SK-N-SH (cell line): ENCODE data around the gene SFMBT2. TPM values are rescaled to one million over a fixed set of nuclear protein-coding genes. Genes with fewer than 3 reads are reported as not detected.

Experiments
- CTCF ChIA-PET: fragments of 300-600, 350-600 bp; formaldehyde crosslinking; extraction: SDS; loops from one replicate; lab custom pipeline; 2021; lab: Yijun Ruan, JAX
- POLR2A ChIA-PET: fragments of 350-600 bp; sonication (Branson Sonifier 250); formaldehyde crosslinking; extraction: SDS; loops from one replicate; lab custom pipeline; 2020; ENCODE audit warnings: antibody characterized with exemption, inconsistent platforms; lab: Yijun Ruan, JAX
- DNase-seq: peaks from one replicate; pipeline ENCODE4 v3.0.0; 2012
- H2AFZ ChIP-seq: fragments of 200-600 bp; sonication (generic); 2 replicates; pipeline ENCODE4 v1.8.1; 2016; ENCODE audit warnings: antibody characterized with exemption, mild to moderate bottlenecking, low read depth
- H3F3A ChIP-seq: fragments of 200-600 bp; sonication (generic); replicated peaks from 2 replicates; pipeline ENCODE3; 2016; ENCODE audit warnings: antibody characterized with exemption, mild to moderate bottlenecking; ENCODE audit not compliant: insufficient read depth
- H3K27ac ChIP-seq, 2 experiments: fragments of 200-500 bp in 1 of 2; fragments of 200-600 bp in 1 of 2; sonication (Bioruptor generic) in 1 of 2; sonication (generic), shearing (Covaris generic) in 1 of 2; 2 replicates each; pipeline versions ENCODE4 v1.5.1 to v1.6.1; 2014 to 2016; ENCODE audit warnings: low read depth in 2 of 2, inconsistent platforms in 1 of 2, low read length in 1 of 2, mild to moderate bottlenecking in 1 of 2, mixed read lengths in 1 of 2
- H3K27me3 ChIP-seq: fragments of 200-600 bp; sonication (generic), shearing (Covaris generic); 2 replicates; pipeline ENCODE4 v1.6.1; 2016; ENCODE audit warnings: mixed run types; ENCODE audit not compliant: insufficient read depth
- H3K36me3 ChIP-seq, 2 experiments: fragments of 200-500 bp in 1 of 2; fragments of 200-600 bp in 1 of 2; sonication (Bioruptor generic) in 1 of 2; sonication (generic) in 1 of 2; replicated peaks in 1 of 2; 2 replicates each; pipeline versions ENCODE3 to v1.5.1; 2014 to 2016; ENCODE audit warnings: low read length in 1 of 2, mild to moderate bottlenecking in 1 of 2; ENCODE audit not compliant: insufficient read depth in 2 of 2, control insufficient read depth in 1 of 2
- H3K4me1 ChIP-seq, 2 experiments: fragments of 200-500 bp in 1 of 2; fragments of 200-600 bp in 1 of 2; sonication (Bioruptor generic) in 1 of 2; sonication (generic), shearing (Covaris generic) in 1 of 2; 2 replicates each; pipeline versions ENCODE4 v1.5.1 to v1.6.1; 2014 to 2016; ENCODE audit warnings: low read depth in 1 of 2, low read length in 1 of 2, mixed run types in 1 of 2; ENCODE audit not compliant: insufficient read depth in 2 of 2, control insufficient read depth in 1 of 2
- H3K4me2 ChIP-seq: fragments of 200-600 bp; sonication (generic), shearing (Covaris generic); 2 replicates; pipeline ENCODE4 v1.6.1; 2017; ENCODE audit warnings: mixed run types
- H3K4me3 ChIP-seq, 2 experiments: fragments of 200-500 bp in 1 of 2; fragments of 200-600 bp in 1 of 2; sonication (Bioruptor generic) in 1 of 2; sonication (generic), shearing (Covaris generic) in 1 of 2; 2 replicates each; pipeline versions ENCODE4 v1.5.1 to v1.8.1; 2014 to 2016; ENCODE audit warnings: low read depth in 2 of 2, inconsistent platforms in 1 of 2, low read length in 1 of 2, mild to moderate bottlenecking in 1 of 2, mixed read lengths in 1 of 2, moderate library complexity in 1 of 2
- H3K79me2 ChIP-seq: fragments of 200-600 bp; sonication (generic); 2 replicates; pipeline ENCODE4 v1.8.1; 2017; ENCODE audit warnings: mild to moderate bottlenecking; ENCODE audit not compliant: insufficient read depth
- H3K9ac ChIP-seq: fragments of 200-600 bp; sonication (generic); 2 replicates; pipeline ENCODE4 v1.6.1; 2017; ENCODE audit warnings: mixed run types
- H3K9me2 ChIP-seq: fragments of 200-600 bp; sonication (generic); 2 replicates; pipeline ENCODE4 v1.6.1; 2017; ENCODE audit warnings: mixed run types
- H3K9me3 ChIP-seq: fragments of 200-600 bp; sonication (generic); 2 replicates; pipeline ENCODE4 v1.6.1; 2017; ENCODE audit warnings: mixed run types, mild to moderate bottlenecking, moderate library complexity
- H4K20me1 ChIP-seq: fragments of 200-600 bp; sonication (generic); 2 replicates; pipeline ENCODE4 v1.6.1; 2017; ENCODE audit warnings: mild to moderate bottlenecking, mixed run types; ENCODE audit not compliant: insufficient read depth
- CHD2 ChIP-seq: fragments of 150-350 bp; IDR thresholded peaks from 2 replicates; pipeline ENCODE4 v1.6.1; 2018; ENCODE audit warnings: low read length; ENCODE audit not compliant: partially characterized antibody
- EP300 ChIP-seq, 2 experiments: IDR thresholded peaks; 2 replicates each; pipeline versions ENCODE4 v1.4.0 to v1.6.1; 2012; ENCODE audit warnings: borderline replicate concordance in 1 of 2, low read depth in 1 of 2, low read length in 1 of 2
- EZH2phosphoT487 ChIP-seq: fragments of 200-600 bp; sonication (generic); IDR thresholded peaks from 2 replicates; pipeline ENCODE4 v1.6.1; 2017; ENCODE audit warnings: low read depth, mixed run types, mild to moderate bottlenecking, antibody characterized with exemption, moderate library complexity, borderline replicate concordance
- FOSL2 ChIP-seq: IDR thresholded peaks from 2 replicates; pipeline ENCODE4 v1.4.0; 2012; ENCODE audit warnings: low read depth, mild to moderate bottlenecking, moderate library complexity, borderline replicate concordance
- FOXJ3 ChIP-seq: sonication (generic); formaldehyde crosslinking; IDR thresholded peaks from 2 replicates; pipeline ENCODE4 v1.5.1; 2020; ENCODE audit warnings: mild to moderate bottlenecking, missing genetic modification reagents
- FOXM1 ChIP-seq: IDR thresholded peaks from 2 replicates; pipeline ENCODE4 v1.4.0; 2012; ENCODE audit warnings: low read depth, mild to moderate bottlenecking
- GATA2 ChIP-seq: sonication (generic); formaldehyde crosslinking; IDR thresholded peaks from 2 replicates; pipeline ENCODE4 v1.5.0; 2020; ENCODE audit warnings: mild to moderate bottlenecking, missing genetic modification reagents
- MEF2A ChIP-seq: IDR thresholded peaks from 2 replicates; pipeline ENCODE4 v1.4.0; 2012; ENCODE audit warnings: low read depth, borderline replicate concordance
- MXI1 ChIP-seq: IDR thresholded peaks from 2 replicates; pipeline ENCODE4 v1.6.1; 2012; ENCODE audit warnings: mild to moderate bottlenecking, low read depth, low read length, improper control_type of control experiment
- RCOR1 ChIP-seq: fragments of 150-350 bp; IDR thresholded peaks from 2 replicates; pipeline ENCODE4 v1.6.1; 2017; ENCODE audit warnings: antibody characterized with exemption, low read length
- RFX5 ChIP-seq: IDR thresholded peaks from 2 replicates; pipeline ENCODE4 v1.6.1; 2012; ENCODE audit warnings: mild to moderate bottlenecking, improper control_type of control experiment, low read length
- RXRA ChIP-seq: IDR thresholded peaks from 2 replicates; pipeline ENCODE4 v1.4.0; 2012; ENCODE audit warnings: low read depth, mild to moderate bottlenecking, borderline replicate concordance
- TAF1 ChIP-seq: IDR thresholded peaks from 2 replicates; pipeline ENCODE4 v1.6.1; 2012; ENCODE audit warnings: low read depth, mild to moderate bottlenecking, low read length, moderate library complexity, borderline replicate concordance
- TCF12 ChIP-seq: IDR thresholded peaks from 2 replicates; pipeline ENCODE4 v1.4.0; 2012
- WGBS: methylation state at CpG from one replicate; pipeline ENCODE4 v1.1.6; 2017; ENCODE audit warnings: low lambda C conversion rate; 5-methylcytosine and 5-hydroxymethylcytosine counted together
- polyA plus RNA-seq, 3 experiments: library from polyadenylated mRNA; depleted of rRNA; stranded (reverse); fragments of >200 nt; gene quantifications; 2 replicates each; pipeline ENCODE4 v1.2.3, GENCODE V29; 2012
- TF ChIP-seq, protein P1 (sequence below): IDR thresholded peaks from 2 replicates; pipeline ENCODE4 v1.4.0; 2012; ENCODE audit warnings: low read depth, borderline replicate concordance
- TF ChIP-seq, protein P2 (sequence below): IDR thresholded peaks from 2 replicates; pipeline ENCODE4 v1.6.1; 2012; ENCODE audit warnings: mild to moderate bottlenecking, low read depth, low read length, moderate library complexity
- TF ChIP-seq, protein P3 (sequence below): IDR thresholded peaks from 2 replicates; pipeline ENCODE4 v1.4.0; 2012; ENCODE audit warnings: low read depth
- TF ChIP-seq, protein P4 (sequence below): fragments of 150-350 bp; IDR thresholded peaks from 2 replicates; pipeline ENCODE4 v1.6.1; 2016; ENCODE audit warnings: mild to moderate bottlenecking, low read depth, low read length
- TF ChIP-seq, protein P5 (sequence below): fragments of 200-600 bp; sonication (generic); IDR thresholded peaks from 2 replicates; pipeline ENCODE4 v1.6.1; 2017; ENCODE audit warnings: antibody characterized with exemption, mild to moderate bottlenecking, moderate library complexity
- TF ChIP-seq, protein P6 (sequence below): fragments of 150-350 bp; IDR thresholded peaks from 2 replicates; pipeline ENCODE4 v1.6.1; 2017; ENCODE audit warnings: antibody characterized with exemption, low read length, low read depth, borderline replicate concordance

The SFMBT2 gene
- polyA plus RNA-seq, 1 of the 3 experiments (the other 2 are of a cell fraction) = 0.20 TPM

DNA sequence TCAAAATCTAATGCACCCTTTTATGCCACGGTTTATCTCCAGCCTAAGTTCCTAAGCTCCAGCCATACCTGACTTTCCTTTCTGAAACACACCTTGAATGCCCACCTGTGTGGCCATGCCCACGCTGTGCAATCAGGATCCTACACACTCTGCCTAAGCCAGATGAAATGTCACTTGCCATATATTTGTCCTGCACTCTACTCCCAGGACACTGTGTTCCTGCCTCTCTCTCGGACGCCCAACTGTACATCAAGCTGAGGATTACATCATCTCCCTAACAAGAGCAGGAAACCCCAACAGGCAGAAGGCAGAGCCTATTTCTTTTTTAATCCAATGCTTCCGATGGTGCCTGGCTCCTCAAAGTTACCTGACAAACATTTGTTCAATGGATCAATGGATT lies 214.6 kb downstream of the SFMBT2 start (continued):
- TF ChIP-seq, protein P1, sequence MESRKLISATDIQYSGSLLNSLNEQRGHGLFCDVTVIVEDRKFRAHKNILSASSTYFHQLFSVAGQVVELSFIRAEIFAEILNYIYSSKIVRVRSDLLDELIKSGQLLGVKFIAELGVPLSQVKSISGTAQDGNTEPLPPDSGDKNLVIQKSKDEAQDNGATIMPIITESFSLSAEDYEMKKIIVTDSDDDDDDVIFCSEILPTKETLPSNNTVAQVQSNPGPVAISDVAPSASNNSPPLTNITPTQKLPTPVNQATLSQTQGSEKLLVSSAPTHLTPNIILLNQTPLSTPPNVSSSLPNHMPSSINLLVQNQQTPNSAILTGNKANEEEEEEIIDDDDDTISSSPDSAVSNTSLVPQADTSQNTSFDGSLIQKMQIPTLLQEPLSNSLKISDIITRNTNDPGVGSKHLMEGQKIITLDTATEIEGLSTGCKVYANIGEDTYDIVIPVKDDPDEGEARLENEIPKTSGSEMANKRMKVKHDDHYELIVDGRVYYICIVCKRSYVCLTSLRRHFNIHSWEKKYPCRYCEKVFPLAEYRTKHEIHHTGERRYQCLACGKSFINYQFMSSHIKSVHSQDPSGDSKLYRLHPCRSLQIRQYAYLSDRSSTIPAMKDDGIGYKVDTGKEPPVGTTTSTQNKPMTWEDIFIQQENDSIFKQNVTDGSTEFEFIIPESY = no peak
- TF ChIP-seq CHD2 (no peak), FOSL2 (no peak)

DNA sequence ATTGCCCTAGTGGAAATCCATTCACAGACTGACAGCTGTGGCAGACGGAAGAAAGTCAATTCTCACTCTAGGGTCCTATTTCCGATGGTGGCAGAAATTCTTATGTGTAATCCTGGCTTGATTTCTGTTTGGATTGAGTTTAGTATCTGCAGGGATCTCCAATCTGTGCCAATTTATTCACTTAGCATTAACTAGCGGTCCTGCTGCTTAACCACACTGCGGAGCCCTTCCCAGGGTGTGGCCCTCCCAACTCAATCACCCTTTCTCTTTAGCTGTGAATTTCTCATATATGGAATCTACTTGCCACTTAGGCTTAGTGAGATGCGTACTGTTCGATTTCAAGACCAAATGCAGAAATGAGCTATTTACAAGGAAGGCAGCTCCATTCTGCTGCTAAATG lies 215.7 kb downstream of the SFMBT2 start:
- ChIA-PET CTCF (interaction anchor here (1.0 kb wide), 1 partner anchor 74 kb away, joined by 3 read pairs; no protein-coding TSS in a partner anchor), POLR2A (no interaction called here)
- Histone ChIP-seq H4K20me1 (no peaks in the 10 kb centered on the region), H3K79me2 (no peaks in the 10 kb centered on the region), H3K27ac (no peak overlapping the region), H3K9me3 (no peaks in the 10 kb centered on the region), H2AFZ (no peak overlapping the region), H3F3A (no peaks in the 10 kb centered on the region), H3K4me1 (no peaks in the 10 kb centered on the region), H3K9me2 (no peaks in the 10 kb centered on the region), H3K4me3 (no peak overlapping the region), H3K36me3 (no peaks in the 10 kb centered on the region), H3K27me3 (no peaks in the 10 kb centered on the region), H3K9ac (no peak overlapping the region), H3K4me2 (no peak overlapping the region)
- 63% methylated on average over 6 of the region's 6 CpGs for WGBS
- no peak for DNase-seq
- no peak for TF ChIP-seq TCF12
- no peak for TF ChIP-seq CHD2
- TF ChIP-seq GATA2 = no peak
- no peak for TF ChIP-seq TAF1
- no peak for TF ChIP-seq RCOR1
- TF ChIP-seq, protein P2, sequence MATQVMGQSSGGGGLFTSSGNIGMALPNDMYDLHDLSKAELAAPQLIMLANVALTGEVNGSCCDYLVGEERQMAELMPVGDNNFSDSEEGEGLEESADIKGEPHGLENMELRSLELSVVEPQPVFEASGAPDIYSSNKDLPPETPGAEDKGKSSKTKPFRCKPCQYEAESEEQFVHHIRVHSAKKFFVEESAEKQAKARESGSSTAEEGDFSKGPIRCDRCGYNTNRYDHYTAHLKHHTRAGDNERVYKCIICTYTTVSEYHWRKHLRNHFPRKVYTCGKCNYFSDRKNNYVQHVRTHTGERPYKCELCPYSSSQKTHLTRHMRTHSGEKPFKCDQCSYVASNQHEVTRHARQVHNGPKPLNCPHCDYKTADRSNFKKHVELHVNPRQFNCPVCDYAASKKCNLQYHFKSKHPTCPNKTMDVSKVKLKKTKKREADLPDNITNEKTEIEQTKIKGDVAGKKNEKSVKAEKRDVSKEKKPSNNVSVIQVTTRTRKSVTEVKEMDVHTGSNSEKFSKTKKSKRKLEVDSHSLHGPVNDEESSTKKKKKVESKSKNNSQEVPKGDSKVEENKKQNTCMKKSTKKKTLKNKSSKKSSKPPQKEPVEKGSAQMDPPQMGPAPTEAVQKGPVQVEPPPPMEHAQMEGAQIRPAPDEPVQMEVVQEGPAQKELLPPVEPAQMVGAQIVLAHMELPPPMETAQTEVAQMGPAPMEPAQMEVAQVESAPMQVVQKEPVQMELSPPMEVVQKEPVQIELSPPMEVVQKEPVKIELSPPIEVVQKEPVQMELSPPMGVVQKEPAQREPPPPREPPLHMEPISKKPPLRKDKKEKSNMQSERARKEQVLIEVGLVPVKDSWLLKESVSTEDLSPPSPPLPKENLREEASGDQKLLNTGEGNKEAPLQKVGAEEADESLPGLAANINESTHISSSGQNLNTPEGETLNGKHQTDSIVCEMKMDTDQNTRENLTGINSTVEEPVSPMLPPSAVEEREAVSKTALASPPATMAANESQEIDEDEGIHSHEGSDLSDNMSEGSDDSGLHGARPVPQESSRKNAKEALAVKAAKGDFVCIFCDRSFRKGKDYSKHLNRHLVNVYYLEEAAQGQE = no peak
- TF ChIP-seq, protein P3, sequence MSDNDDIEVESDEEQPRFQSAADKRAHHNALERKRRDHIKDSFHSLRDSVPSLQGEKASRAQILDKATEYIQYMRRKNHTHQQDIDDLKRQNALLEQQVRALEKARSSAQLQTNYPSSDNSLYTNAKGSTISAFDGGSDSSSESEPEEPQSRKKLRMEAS = no peak
- no peak for TF ChIP-seq EP300 (IDR thresholded peaks at IDR 0.05; ENCODE audit: borderline replicate concordance in 1 of 2, low read depth in 1 of 2, low read length in 1 of 2)
- TF ChIP-seq MXI1 = no peak
- no peak for TF ChIP-seq RXRA
- TF ChIP-seq MEF2A = no peak
- no peak for TF ChIP-seq RFX5
- no peak for TF ChIP-seq FOXJ3
- TF ChIP-seq, protein P4, sequence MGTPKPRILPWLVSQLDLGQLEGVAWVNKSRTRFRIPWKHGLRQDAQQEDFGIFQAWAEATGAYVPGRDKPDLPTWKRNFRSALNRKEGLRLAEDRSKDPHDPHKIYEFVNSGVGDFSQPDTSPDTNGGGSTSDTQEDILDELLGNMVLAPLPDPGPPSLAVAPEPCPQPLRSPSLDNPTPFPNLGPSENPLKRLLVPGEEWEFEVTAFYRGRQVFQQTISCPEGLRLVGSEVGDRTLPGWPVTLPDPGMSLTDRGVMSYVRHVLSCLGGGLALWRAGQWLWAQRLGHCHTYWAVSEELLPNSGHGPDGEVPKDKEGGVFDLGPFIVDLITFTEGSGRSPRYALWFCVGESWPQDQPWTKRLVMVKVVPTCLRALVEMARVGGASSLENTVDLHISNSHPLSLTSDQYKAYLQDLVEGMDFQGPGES = no peak
- TF ChIP-seq, protein P5, sequence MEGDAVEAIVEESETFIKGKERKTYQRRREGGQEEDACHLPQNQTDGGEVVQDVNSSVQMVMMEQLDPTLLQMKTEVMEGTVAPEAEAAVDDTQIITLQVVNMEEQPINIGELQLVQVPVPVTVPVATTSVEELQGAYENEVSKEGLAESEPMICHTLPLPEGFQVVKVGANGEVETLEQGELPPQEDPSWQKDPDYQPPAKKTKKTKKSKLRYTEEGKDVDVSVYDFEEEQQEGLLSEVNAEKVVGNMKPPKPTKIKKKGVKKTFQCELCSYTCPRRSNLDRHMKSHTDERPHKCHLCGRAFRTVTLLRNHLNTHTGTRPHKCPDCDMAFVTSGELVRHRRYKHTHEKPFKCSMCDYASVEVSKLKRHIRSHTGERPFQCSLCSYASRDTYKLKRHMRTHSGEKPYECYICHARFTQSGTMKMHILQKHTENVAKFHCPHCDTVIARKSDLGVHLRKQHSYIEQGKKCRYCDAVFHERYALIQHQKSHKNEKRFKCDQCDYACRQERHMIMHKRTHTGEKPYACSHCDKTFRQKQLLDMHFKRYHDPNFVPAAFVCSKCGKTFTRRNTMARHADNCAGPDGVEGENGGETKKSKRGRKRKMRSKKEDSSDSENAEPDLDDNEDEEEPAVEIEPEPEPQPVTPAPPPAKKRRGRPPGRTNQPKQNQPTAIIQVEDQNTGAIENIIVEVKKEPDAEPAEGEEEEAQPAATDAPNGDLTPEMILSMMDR = no peak
- TF ChIP-seq, protein P6, sequence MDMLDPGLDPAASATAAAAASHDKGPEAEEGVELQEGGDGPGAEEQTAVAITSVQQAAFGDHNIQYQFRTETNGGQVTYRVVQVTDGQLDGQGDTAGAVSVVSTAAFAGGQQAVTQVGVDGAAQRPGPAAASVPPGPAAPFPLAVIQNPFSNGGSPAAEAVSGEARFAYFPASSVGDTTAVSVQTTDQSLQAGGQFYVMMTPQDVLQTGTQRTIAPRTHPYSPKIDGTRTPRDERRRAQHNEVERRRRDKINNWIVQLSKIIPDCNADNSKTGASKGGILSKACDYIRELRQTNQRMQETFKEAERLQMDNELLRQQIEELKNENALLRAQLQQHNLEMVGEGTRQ = no peak
- TF ChIP-seq FOXM1 = no peak
- TF ChIP-seq EZH2phosphoT487 = no peak
